Nephron progenitor cell (in vitro differentiated cells): Measurements from ENCODE around the gene FHL1.

ENCODE experiments used
- DNase-seq: peaks from one replicate; pipeline ENCODE4 v3.0.0; 2021
- H3K27ac Mint-ChIP-seq: 2 replicates; pipeline ENCODE4 v1.8.0; 2021; ENCODE audit warnings: mild to moderate bottlenecking, moderate library complexity, mixed read lengths
- H3K27me3 Mint-ChIP-seq: 2 replicates; pipeline ENCODE4 v1.8.0; 2021; ENCODE audit warnings: mild to moderate bottlenecking, low read depth, mixed read lengths; ENCODE audit not compliant: poor library complexity
- H3K36me3 Mint-ChIP-seq: 2 replicates; pipeline ENCODE4 v1.8.0; 2021; ENCODE audit warnings: low read depth, mixed read lengths
- H3K4me1 Mint-ChIP-seq: 2 replicates; pipeline ENCODE4 v1.8.0; 2021; ENCODE audit warnings: mixed read lengths
- H3K4me3 Mint-ChIP-seq: 2 replicates; pipeline ENCODE4 v1.8.0; 2021; ENCODE audit warnings: mild to moderate bottlenecking, moderate library complexity, mixed read lengths
- H3K9me3 Mint-ChIP-seq: 2 replicates; pipeline ENCODE4 v1.8.0; 2021; ENCODE audit warnings: mild to moderate bottlenecking, moderate library complexity, mixed read lengths
- CTCF ChIP-seq: fragments of 200-600 bp; sonication (generic); IDR thresholded peaks from 2 replicates; pipeline ENCODE4 v1.5.0; 2021; ENCODE audit warnings: antibody characterized with exemption

Gene FHL1

DNA sequence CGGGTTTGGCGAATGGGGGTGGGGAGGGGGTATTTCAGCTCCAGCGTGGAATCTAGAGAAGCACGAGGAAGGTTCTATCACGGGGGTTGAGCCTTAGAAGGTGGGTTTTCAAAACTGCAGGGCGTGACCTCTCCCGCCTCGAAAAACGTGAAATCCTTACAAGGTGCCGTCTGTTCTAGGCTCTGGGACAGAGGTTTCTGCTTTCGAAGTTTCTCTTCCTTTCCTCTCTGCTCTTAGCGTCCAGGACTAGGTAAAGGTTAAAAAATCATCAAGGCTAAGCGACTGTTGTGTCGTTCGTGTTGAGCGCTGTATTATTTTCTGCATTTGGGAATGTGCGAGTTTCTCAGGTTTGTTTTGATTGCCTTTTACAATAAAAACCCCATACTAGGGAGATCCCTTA lies 1.1 kb downstream of the FHL1 start:
- Mint-ChIP-seq H3K27ac (peak overlapping the region; percentile 48), H3K36me3 (peaks cover 5% of the 10 kb centered on the region), H3K27me3 (peaks cover 23% of the 10 kb centered on the region), H3K9me3 (peaks cover 58% of the 10 kb centered on the region), H3K4me1 (peaks cover 20% of the 10 kb centered on the region), H3K4me3 (peak overlapping the region; percentile 84)
- TF ChIP-seq CTCF: no peak
- DNase-seq: no peak

- Mint-ChIP-seq H3K4me1 (peaks cover 4% of the 10 kb centered on the region), H3K27me3 (no peaks in the 10 kb centered on the region), H3K36me3 (peaks cover 5% of the 10 kb centered on the region), H3K27ac (no peak overlapping the region), H3K4me3 (no peak overlapping the region), H3K9me3 (peaks cover 36% of the 10 kb centered on the region)
- no peak for TF ChIP-seq CTCF
- no peak for DNase-seq
These were observed 7.7 kb downstream of the FHL1 start for GRCh38 chrX:136154998-136155397.

GRCh38 chrX:136156560-136157117 lies 9.3 kb downstream of the FHL1 start:
- no peak for DNase-seq
- no peak overlapping the region for H3K27ac Mint-ChIP-seq
- H3K27me3 Mint-ChIP-seq: no peaks in the 10 kb centered on the region
- H3K9me3 Mint-ChIP-seq: peaks cover 40% of the 10 kb centered on the region
- H3K4me1 Mint-ChIP-seq: no peaks in the 10 kb centered on the region
- H3K4me3 Mint-ChIP-seq: no peak overlapping the region
- peaks cover 5% of the 10 kb centered on the region for H3K36me3 Mint-ChIP-seq
- TF ChIP-seq CTCF: no peak

GRCh38 chrX:136157187-136157586 lies 9.9 kb downstream of the FHL1 start:
- no peak for DNase-seq
- Mint-ChIP-seq H3K4me3 (no peak overlapping the region), H3K27me3 (no peaks in the 10 kb centered on the region), H3K36me3 (peaks cover 3% of the 10 kb centered on the region), H3K4me1 (no peaks in the 10 kb centered on the region), H3K9me3 (peaks cover 37% of the 10 kb centered on the region), H3K27ac (no peak overlapping the region)
- no peak for TF ChIP-seq CTCF

- no peaks in the 10 kb centered on the region for H3K27me3 Mint-ChIP-seq
- no peaks in the 10 kb centered on the region for H3K4me1 Mint-ChIP-seq
- no peak overlapping the region for H3K27ac Mint-ChIP-seq
These were observed 11.4 kb downstream of the FHL1 start for GRCh38 chrX:136158685-136159084.

More at GRCh38 chrX:136158685-136159084, 11.4 kb downstream of the FHL1 start:
- DNase-seq: no peak
- H3K4me3 Mint-ChIP-seq: no peak overlapping the region
- H3K36me3 Mint-ChIP-seq: peaks cover 4% of the 10 kb centered on the region
- peaks cover 47% of the 10 kb centered on the region for H3K9me3 Mint-ChIP-seq
- TF ChIP-seq CTCF: no peak
